ENCODE results near the gene CHD9. TPM values are rescaled to one million over a fixed set of nuclear protein-coding genes. Genes with fewer than 3 reads are reported as not detected.

Gene CHD9
- total and polyA plus RNA-seq, 9 of the 15 experiments (the other 6 are each of a cell fraction or from before 2014, with no cell fraction given): 29.0 to 69.3 (median 40.6) TPM

DNA sequence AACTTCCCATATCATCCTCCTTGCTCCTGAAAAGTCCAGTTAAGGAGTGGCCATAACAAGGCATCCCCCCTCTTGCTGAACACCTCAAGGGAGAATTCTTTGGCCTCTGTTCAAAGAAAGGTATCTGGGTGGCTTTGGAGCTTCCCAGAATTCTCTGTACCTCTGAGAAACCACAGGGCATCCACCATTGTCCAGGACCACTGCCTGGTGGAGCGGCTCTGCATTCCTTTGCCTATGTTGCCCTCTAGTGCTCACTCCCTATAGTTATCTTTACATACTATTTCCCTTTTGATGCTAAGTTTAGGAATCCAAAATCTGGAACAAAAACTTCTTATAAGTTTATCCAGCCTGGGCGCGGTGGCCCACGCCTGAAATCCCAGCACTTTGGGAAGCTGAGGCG lies 32.4 kb upstream of the CHD9 start (continued):
- TF ChIP-seq YY1 (IDR thresholded peaks at IDR 0.05; ENCODE audit: borderline replicate concordance in 1 of 3, control insufficient read depth in 1 of 3, extremely low read depth in 1 of 3, insufficient read depth in 3 of 3, insufficient read length in 1 of 3, insufficient replicate concordance in 2 of 3, low read depth in 1 of 3, low read length in 2 of 3): peak in 1 of 3 experiments; percentile 22
- TF ChIP-seq, protein P1, sequence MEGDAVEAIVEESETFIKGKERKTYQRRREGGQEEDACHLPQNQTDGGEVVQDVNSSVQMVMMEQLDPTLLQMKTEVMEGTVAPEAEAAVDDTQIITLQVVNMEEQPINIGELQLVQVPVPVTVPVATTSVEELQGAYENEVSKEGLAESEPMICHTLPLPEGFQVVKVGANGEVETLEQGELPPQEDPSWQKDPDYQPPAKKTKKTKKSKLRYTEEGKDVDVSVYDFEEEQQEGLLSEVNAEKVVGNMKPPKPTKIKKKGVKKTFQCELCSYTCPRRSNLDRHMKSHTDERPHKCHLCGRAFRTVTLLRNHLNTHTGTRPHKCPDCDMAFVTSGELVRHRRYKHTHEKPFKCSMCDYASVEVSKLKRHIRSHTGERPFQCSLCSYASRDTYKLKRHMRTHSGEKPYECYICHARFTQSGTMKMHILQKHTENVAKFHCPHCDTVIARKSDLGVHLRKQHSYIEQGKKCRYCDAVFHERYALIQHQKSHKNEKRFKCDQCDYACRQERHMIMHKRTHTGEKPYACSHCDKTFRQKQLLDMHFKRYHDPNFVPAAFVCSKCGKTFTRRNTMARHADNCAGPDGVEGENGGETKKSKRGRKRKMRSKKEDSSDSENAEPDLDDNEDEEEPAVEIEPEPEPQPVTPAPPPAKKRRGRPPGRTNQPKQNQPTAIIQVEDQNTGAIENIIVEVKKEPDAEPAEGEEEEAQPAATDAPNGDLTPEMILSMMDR (IDR thresholded peaks at IDR 0.05 in 2 of 3, conservative IDR thresholded peaks at IDR 0.05 in 1 of 3; ENCODE audit: insufficient read depth in 2 of 3, low read depth in 1 of 3, low read length in 3 of 3): peak; percentile 61 to 81 (median 65)

- H3K27me3 ChIP-seq (ENCODE audit: control insufficient read depth in 2 of 2, insufficient read depth in 2 of 2, low read length in 2 of 2): 0 out of 5 replicates have a peak, but pooled peaks cover 0 to 2% of the 10 kb centered on the region in 2 experiments
- H3K4me3 ChIP-seq: no peak overlapping the region
- H3K9me1 ChIP-seq (ENCODE audit: control insufficient read depth, insufficient read depth, low read length): peaks cover 2% of the 10 kb centered on the region
- H3K9me3 ChIP-seq (replicated peaks; ENCODE audit: control insufficient read depth, insufficient read depth, low read depth, low read length): no peaks in the 10 kb centered on the region
- in situ Hi-C loops (cut with MboI): no loop called here
- FAIRE-seq: peak; percentile 82
- WGBS (ENCODE audit: insufficient coverage, low coverage, missing lambda C conversion rate): 0% methylated on average over 4 of the region's 4 CpGs
- peak; percentile 25 to 48 (median 34) for DNase-seq (ENCODE audit: extremely low read depth in 1 of 4, low spot score in 3 of 4)
- BruUV-seq (replicated peaks): no TSS peak
- ATAC-seq: peak; percentile 47; the same call in 2 of the 3 replicates
- H3K36me3 ChIP-seq (ENCODE audit: control insufficient read depth, insufficient read depth, low read length): no peaks in the 10 kb centered on the region
- H3K79me2 ChIP-seq (ENCODE audit: control insufficient read depth, insufficient read depth, low read length): no peaks in the 10 kb centered on the region
- H4K20me1 ChIP-seq (replicated peaks; ENCODE audit: control insufficient read depth, insufficient read depth, low read length): no peaks in the 10 kb centered on the region
- ChIA-PET CTCF (ENCODE audit: low intra/inter-chr PET ratio) (no interaction called here), POLR2A (interaction anchor here (1.2 kb wide), 1 partner anchor 10 kb away, joined by 4 read pairs; no protein-coding TSS in a partner anchor)
- H2AFZ ChIP-seq (ENCODE audit: low read depth, low read length): no peak overlapping the region
- no peaks in the 10 kb centered on the region; a peak in 3 of 5 replicates for H3K4me1 ChIP-seq (replicated peaks in 1 of 2; ENCODE audit: control insufficient read depth in 2 of 2, insufficient read depth in 2 of 2, low read length in 2 of 2)
- no peak overlapping the region for H3K27ac ChIP-seq (ENCODE audit: extremely low read depth, low read depth, low read length)
- no peak overlapping the region for H3K4me2 ChIP-seq (ENCODE audit: insufficient read depth, low read length)
- intact Hi-C loops (cut with micrococcal nuclease): loop anchor here (5.0 to 10.0 kb wide), 2 partner anchors 927 to 1259 kb away; no protein-coding TSS in a partner anchor
- no peak overlapping the region for H3K9ac ChIP-seq (ENCODE audit: insufficient read depth in 1 of 2, low read depth in 2 of 2, low read length in 2 of 2)
- TF ChIP-seq FOS (IDR thresholded peaks at IDR 0.05; ENCODE audit: extremely low read depth, insufficient read length) (no peak), NFIC (IDR thresholded peaks at IDR 0.05) (peak; percentile 14; the same call in 1 of the 2 replicates), CBFA2T2 (conservative IDR thresholded peaks at IDR 0.05) (peak; percentile 86), NR2F6 (CRISPR knock-in tag; IDR thresholded peaks at IDR 0.05) (no peak), HES1 (IDR thresholded peaks at IDR 0.05; ENCODE audit: low read depth) (peak; percentile 59; the same call in 1 of the 2 replicates), ZNF518B (CRISPR knock-in tag; IDR thresholded peaks at IDR 0.05) (no peak), MEIS2 (IDR thresholded peaks at IDR 0.05; ENCODE audit: partially characterized antibody) (peak; percentile 73), NCOA1 (IDR thresholded peaks at IDR 0.05; ENCODE audit: low read depth) (no peak), PKNOX1 (IDR thresholded peaks at IDR 0.05) (peak; percentile 13; the same call in 1 of the 2 replicates), EGR1 (conservative IDR thresholded peaks at IDR 0.05) (peak; percentile 28; the same call in 1 of the 2 replicates)
Measured at GRCh38 chr16:53024045-53024444, 30.7 kb upstream of the CHD9 start.
